Stimulated activated effector memory CD8-positive, alpha-beta T cell treated with anti-CD3 and anti-CD28 coated beads, Interleukin-12 subunit alpha, Interleukin-12 subunit beta, amount 100 ng/mL, for 72 hours (primary cell): Measurements from ENCODE around the gene PRUNE2.

Experiments
- ATAC-seq: fragments of 150-1000 bp; cut with Tn5 transposase; 2 replicates; pipeline ENCODE4 v1.10.0; 2021
- DNase-seq, 2 donors: peaks; one replicate each; pipeline ENCODE4 v3.0.0; 2021 to 2022; ENCODE audit warnings: low spot score in 2 of 2
- H3K27ac Mint-ChIP-seq: one replicate; pipeline ENCODE4 v1.8.0; 2022; ENCODE audit warnings: mild to moderate bottlenecking, mixed read lengths
- H3K36me3 Mint-ChIP-seq: one replicate; pipeline ENCODE4 v1.8.0; 2022; ENCODE audit warnings: mild to moderate bottlenecking, mixed read lengths
- H3K4me1 Mint-ChIP-seq: one replicate; pipeline ENCODE4 v1.8.0; 2022; ENCODE audit warnings: mixed read lengths
- H3K4me3 Mint-ChIP-seq: one replicate; pipeline ENCODE4 v1.8.0; 2022; ENCODE audit warnings: mild to moderate bottlenecking, mixed read lengths
- H3K9me3 Mint-ChIP-seq: one replicate; pipeline ENCODE4 v1.8.0; 2022; ENCODE audit warnings: mixed read lengths

The PRUNE2 gene

GRCh38 chr9:76856016-76856415 lies 49.9 kb downstream of the PRUNE2 start:
- H3K27ac Mint-ChIP-seq, result no peak overlapping the region
- no peak overlapping the region for H3K4me3 Mint-ChIP-seq
- ATAC-seq (no peak), DNase-seq (no peak)
- H3K4me1 Mint-ChIP-seq, result no peaks in the 10 kb centered on the region
- H3K36me3 Mint-ChIP-seq, result no peaks in the 10 kb centered on the region
- H3K9me3 Mint-ChIP-seq, result no peaks in the 10 kb centered on the region

- Mint-ChIP-seq H3K4me3 (no peak overlapping the region), H3K36me3 (no peaks in the 10 kb centered on the region), H3K27ac (no peak overlapping the region), H3K4me1 (no peaks in the 10 kb centered on the region), H3K9me3 (no peaks in the 10 kb centered on the region)
- ATAC-seq (no peak), DNase-seq (no peak)
Measured at GRCh38 chr9:76855015-76855414, 50.9 kb downstream of the PRUNE2 start.

GRCh38 chr9:76852026-76852425 lies 53.9 kb downstream of the PRUNE2 start:
- Mint-ChIP-seq H3K4me1 (no peaks in the 10 kb centered on the region), H3K36me3 (no peaks in the 10 kb centered on the region), H3K27ac (no peak overlapping the region), H3K9me3 (no peaks in the 10 kb centered on the region), H3K4me3 (no peak overlapping the region)
- DNase-seq (no peak), ATAC-seq (no peak)

- H3K27ac Mint-ChIP-seq, result no peak overlapping the region
- H3K4me1 Mint-ChIP-seq, result no peaks in the 10 kb centered on the region
Measured at GRCh38 chr9:76846297-76846696, 59.6 kb downstream of the PRUNE2 start.

GRCh38 chr9:76845254-76845653 lies 60.7 kb downstream of the PRUNE2 start:
- no peak for DNase-seq
- no peaks in the 10 kb centered on the region for H3K4me1 Mint-ChIP-seq

More at GRCh38 chr9:76846297-76846696, 59.6 kb downstream of the PRUNE2 start:
- no peak for DNase-seq
- no peak overlapping the region for H3K4me3 Mint-ChIP-seq
- ATAC-seq, result no peak
- no peaks in the 10 kb centered on the region for H3K36me3 Mint-ChIP-seq
- no peaks in the 10 kb centered on the region for H3K9me3 Mint-ChIP-seq

GRCh38 chr9:76835571-76836283 lies 70.2 kb downstream of the PRUNE2 start:
- H3K4me1 Mint-ChIP-seq, result no peaks in the 10 kb centered on the region
- no peaks in the 10 kb centered on the region for H3K36me3 Mint-ChIP-seq
- H3K27ac Mint-ChIP-seq, result no peak overlapping the region
- H3K9me3 Mint-ChIP-seq, result no peaks in the 10 kb centered on the region
- H3K4me3 Mint-ChIP-seq, result no peak overlapping the region
- ATAC-seq (no peak), DNase-seq (no peak)

More at GRCh38 chr9:76845254-76845653, 60.7 kb downstream of the PRUNE2 start:
- no peak for ATAC-seq
- no peak overlapping the region for H3K27ac Mint-ChIP-seq
- no peak overlapping the region for H3K4me3 Mint-ChIP-seq
- no peaks in the 10 kb centered on the region for H3K9me3 Mint-ChIP-seq
- H3K36me3 Mint-ChIP-seq, result no peaks in the 10 kb centered on the region

- no peak for DNase-seq
- Mint-ChIP-seq H3K4me1 (no peaks in the 10 kb centered on the region), H3K9me3 (peaks cover 4% of the 10 kb centered on the region), H3K36me3 (no peaks in the 10 kb centered on the region), H3K4me3 (no peak overlapping the region), H3K27ac (no peak overlapping the region)
- no peak for ATAC-seq
Measured at GRCh38 chr9:76828447-76828846, 77.5 kb downstream of the PRUNE2 start.

GRCh38 chr9:76827296-76828080 lies 78.4 kb downstream of the PRUNE2 start:
- no peak for ATAC-seq
- H3K27ac Mint-ChIP-seq, result no peak overlapping the region
- no peak overlapping the region for H3K4me3 Mint-ChIP-seq
- no peaks in the 10 kb centered on the region for H3K4me1 Mint-ChIP-seq
- H3K36me3 Mint-ChIP-seq, result no peaks in the 10 kb centered on the region
- H3K9me3 Mint-ChIP-seq, result peaks cover 4% of the 10 kb centered on the region
- DNase-seq, result no peak

- no peaks in the 10 kb centered on the region for H3K36me3 Mint-ChIP-seq
- DNase-seq, result no peak
- H3K27ac Mint-ChIP-seq, result no peak overlapping the region
- H3K4me1 Mint-ChIP-seq, result no peaks in the 10 kb centered on the region
- no peak overlapping the region for H3K4me3 Mint-ChIP-seq
- ATAC-seq, result no peak
- no peaks in the 10 kb centered on the region for H3K9me3 Mint-ChIP-seq
Measured at GRCh38 chr9:76820431-76820830, 85.5 kb downstream of the PRUNE2 start.

- H3K9me3 Mint-ChIP-seq, result no peaks in the 10 kb centered on the region
- no peaks in the 10 kb centered on the region for H3K4me1 Mint-ChIP-seq
- DNase-seq, result no peak
- no peaks in the 10 kb centered on the region for H3K36me3 Mint-ChIP-seq
- no peak overlapping the region for H3K4me3 Mint-ChIP-seq
- ATAC-seq, result peak; percentile 31
- H3K27ac Mint-ChIP-seq, result no peak overlapping the region
Measured at GRCh38 chr9:76818271-76818670, 87.6 kb downstream of the PRUNE2 start.

- DNase-seq, result no peak
- no peak for ATAC-seq
- Mint-ChIP-seq H3K4me1 (no peaks in the 10 kb centered on the region), H3K4me3 (no peak overlapping the region), H3K9me3 (no peaks in the 10 kb centered on the region), H3K27ac (no peak overlapping the region), H3K36me3 (no peaks in the 10 kb centered on the region)
Measured at GRCh38 chr9:76817489-76817888, 88.4 kb downstream of the PRUNE2 start.

- no peak overlapping the region for H3K4me3 Mint-ChIP-seq
- no peaks in the 10 kb centered on the region for H3K4me1 Mint-ChIP-seq
- no peak overlapping the region for H3K27ac Mint-ChIP-seq
- no peak for DNase-seq
- ATAC-seq, result no peak
- no peaks in the 10 kb centered on the region for H3K36me3 Mint-ChIP-seq
- H3K9me3 Mint-ChIP-seq, result no peaks in the 10 kb centered on the region
Measured at GRCh38 chr9:76812591-76812990, 93.3 kb downstream of the PRUNE2 start.

- H3K4me3 Mint-ChIP-seq, result no peak overlapping the region
- no peak for DNase-seq
- no peaks in the 10 kb centered on the region for H3K9me3 Mint-ChIP-seq
- ATAC-seq, result no peak
- H3K36me3 Mint-ChIP-seq, result no peaks in the 10 kb centered on the region
- no peaks in the 10 kb centered on the region for H3K4me1 Mint-ChIP-seq
- no peak overlapping the region for H3K27ac Mint-ChIP-seq
Measured at GRCh38 chr9:76810377-76810957, 95.4 kb downstream of the PRUNE2 start.

- H3K4me3 Mint-ChIP-seq, result no peak overlapping the region
- DNase-seq (no peak), ATAC-seq (no peak)
Measured at GRCh38 chr9:76808636-76809035, 97.3 kb downstream of the PRUNE2 start.

GRCh38 chr9:76803762-76804161 lies 102.2 kb downstream of the PRUNE2 start:
- ATAC-seq, result no peak
- DNase-seq, result no peak
- Mint-ChIP-seq H3K27ac (no peak overlapping the region), H3K9me3 (no peaks in the 10 kb centered on the region), H3K36me3 (no peaks in the 10 kb centered on the region), H3K4me1 (no peaks in the 10 kb centered on the region), H3K4me3 (no peak overlapping the region)

More at GRCh38 chr9:76808636-76809035, 97.3 kb downstream of the PRUNE2 start:
- Mint-ChIP-seq H3K36me3 (no peaks in the 10 kb centered on the region), H3K27ac (no peak overlapping the region), H3K9me3 (no peaks in the 10 kb centered on the region), H3K4me1 (no peaks in the 10 kb centered on the region)

GRCh38 chr9:76803083-76803482 lies 102.8 kb downstream of the PRUNE2 start:
- no peak for DNase-seq
- Mint-ChIP-seq H3K4me1 (no peaks in the 10 kb centered on the region), H3K9me3 (no peaks in the 10 kb centered on the region), H3K4me3 (no peak overlapping the region), H3K36me3 (no peaks in the 10 kb centered on the region), H3K27ac (no peak overlapping the region)
- ATAC-seq, result no peak
